NCI-H2171 (cell line): Measurements from ENCODE around the gene ZNF641.

Source experiments
- DNase-seq: peaks from one replicate; lab custom pipeline; 2025; lab: John Stamatoyannopoulos, UW

ZNF641 gene

GRCh38 chr12:48350249-48351021 is at the start of gene ZNF641:
Gene ZNF641 (minus strand): TSS chr12:48350919. CDS start chr12:48348090, 2,829 bp downstream.
- peak; percentile 76 for DNase-seq

- no peak for DNase-seq
Observed at GRCh38 chr12:48390026-48390425, 39.3 kb upstream of the ZNF641 start.

- no peak for DNase-seq
Observed at GRCh38 chr12:48389409-48389808, 38.7 kb upstream of the ZNF641 start.

GRCh38 chr12:48388938-48389337 is 38.2 kb upstream of the ZNF641 start:
- DNase-seq, result no peak

GRCh38 chr12:48388460-48388859 is 37.7 kb upstream of the ZNF641 start:
- no peak for DNase-seq

- DNase-seq, result no peak
Observed at GRCh38 chr12:48380596-48380995, 29.9 kb upstream of the ZNF641 start.

GRCh38 chr12:48379794-48380193 is 29.1 kb upstream of the ZNF641 start:
- DNase-seq, result no peak

- DNase-seq, result no peak
Observed at GRCh38 chr12:48377646-48378045, 26.9 kb upstream of the ZNF641 start.

- no peak for DNase-seq
Observed at GRCh38 chr12:48374164-48374563, 23.4 kb upstream of the ZNF641 start.

- DNase-seq, result no peak
Observed at GRCh38 chr12:48366131-48366530, 15.4 kb upstream of the ZNF641 start.

- DNase-seq, result no peak
Observed at GRCh38 chr12:48361664-48362339, 11.1 kb upstream of the ZNF641 start.

GRCh38 chr12:48358937-48359513 is 8.3 kb upstream of the ZNF641 start:
- no peak for DNase-seq

GRCh38 chr12:48356041-48356768 is 5.5 kb upstream of the ZNF641 start:
- no peak for DNase-seq

GRCh38 chr12:48352157-48352760 is 1.5 kb upstream of the ZNF641 start:
- no peak for DNase-seq

- no peak for DNase-seq
Observed at GRCh38 chr12:48351022-48351708, 446 bp upstream of the ZNF641 start.

- no peak for DNase-seq
Observed at GRCh38 chr12:48349471-48349870, 1.2 kb downstream of the ZNF641 start.

GRCh38 chr12:48342980-48343379 is 7.7 kb downstream of the ZNF641 start:
- DNase-seq, result no peak

- DNase-seq, result no peak
Observed at GRCh38 chr12:48340943-48341342, 9.8 kb downstream of the ZNF641 start.

- DNase-seq, result no peak
Observed at GRCh38 chr12:48339442-48340117, 11.1 kb downstream of the ZNF641 start.

GRCh38 chr12:48336564-48336963 is 14.2 kb downstream of the ZNF641 start:
- no peak for DNase-seq

GRCh38 chr12:48336061-48336460 is 14.7 kb downstream of the ZNF641 start:
- no peak for DNase-seq
